ENCODE data around the gene HECTD2. TPM values are rescaled to one million over a fixed set of nuclear protein-coding genes. Genes with fewer than 3 reads are reported as not detected.
"Not testable (repeated sequence)": the region's sequence is repeated elsewhere in the genome, so short reads cannot be mapped to it uniquely, and the experiment has no call there.

The HECTD2 gene, protein sequence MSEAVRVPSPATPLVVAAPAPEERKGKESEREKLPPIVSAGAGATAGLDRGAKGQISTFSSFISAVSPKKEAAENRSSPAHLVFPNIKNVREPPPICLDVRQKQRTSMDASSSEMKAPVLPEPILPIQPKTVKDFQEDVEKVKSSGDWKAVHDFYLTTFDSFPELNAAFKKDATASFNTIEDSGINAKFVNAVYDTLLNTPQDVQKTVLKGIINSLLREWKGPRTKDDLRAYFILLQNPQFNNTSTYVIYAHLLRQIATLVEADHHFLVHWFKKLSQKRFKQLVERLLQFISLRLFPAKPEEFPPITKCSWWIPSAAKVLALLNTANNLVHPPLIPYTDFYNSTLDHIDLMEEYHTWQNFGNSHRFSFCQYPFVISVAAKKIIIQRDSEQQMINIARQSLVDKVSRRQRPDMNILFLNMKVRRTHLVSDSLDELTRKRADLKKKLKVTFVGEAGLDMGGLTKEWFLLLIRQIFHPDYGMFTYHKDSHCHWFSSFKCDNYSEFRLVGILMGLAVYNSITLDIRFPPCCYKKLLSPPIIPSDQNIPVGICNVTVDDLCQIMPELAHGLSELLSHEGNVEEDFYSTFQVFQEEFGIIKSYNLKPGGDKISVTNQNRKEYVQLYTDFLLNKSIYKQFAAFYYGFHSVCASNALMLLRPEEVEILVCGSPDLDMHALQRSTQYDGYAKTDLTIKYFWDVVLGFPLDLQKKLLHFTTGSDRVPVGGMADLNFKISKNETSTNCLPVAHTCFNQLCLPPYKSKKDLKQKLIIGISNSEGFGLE
- total RNA-seq (2014; rRNA removed; shearing (Covaris generic)): 1.7 and 3.7 TPM in 2 replicates

DNA sequence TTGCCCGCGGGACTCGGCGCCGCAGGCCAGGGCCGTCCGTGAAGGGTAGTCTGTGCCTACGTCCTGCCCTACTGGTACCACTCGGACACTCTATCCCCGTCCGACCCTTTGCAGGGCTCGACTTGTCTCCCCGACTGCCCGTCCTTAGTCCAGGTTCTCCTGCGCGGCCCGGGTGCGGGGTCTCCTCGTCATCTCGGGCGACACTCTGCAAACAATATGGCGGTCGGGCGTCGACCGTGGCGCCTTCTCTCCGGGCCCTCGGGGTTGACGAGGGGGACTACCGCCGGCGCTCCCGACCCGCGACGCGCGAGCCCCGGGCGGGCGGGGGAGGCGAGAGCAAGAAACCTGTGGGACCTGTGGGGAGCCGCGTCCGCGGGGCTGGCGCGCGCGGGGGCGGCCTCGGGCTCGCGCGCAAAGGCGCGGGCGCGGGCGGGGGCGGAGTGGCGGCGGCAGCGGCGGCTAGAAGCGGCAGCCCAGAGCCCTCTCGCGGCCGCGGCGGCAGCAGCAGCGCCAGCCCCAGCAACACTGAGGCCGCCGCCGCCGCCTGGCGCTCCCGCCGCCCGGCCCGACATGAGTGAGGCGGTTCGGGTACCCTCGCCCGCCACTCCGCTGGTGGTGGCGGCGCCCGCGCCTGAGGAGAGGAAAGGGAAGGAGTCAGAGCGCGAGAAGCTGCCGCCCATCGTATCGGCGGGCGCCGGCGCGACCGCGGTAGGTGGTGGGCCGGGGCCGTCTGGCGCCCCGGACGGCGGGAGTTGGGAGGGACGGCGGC lies at the start of gene HECTD2:
HECTD2 (plus strand) TSS at position 476 of the 769 bp plus-strand sequence; CDS start at position 571, 95 bp downstream.
- peak; percentile 79 for DNase-seq (ENCODE audit: low spot score)

DNA sequence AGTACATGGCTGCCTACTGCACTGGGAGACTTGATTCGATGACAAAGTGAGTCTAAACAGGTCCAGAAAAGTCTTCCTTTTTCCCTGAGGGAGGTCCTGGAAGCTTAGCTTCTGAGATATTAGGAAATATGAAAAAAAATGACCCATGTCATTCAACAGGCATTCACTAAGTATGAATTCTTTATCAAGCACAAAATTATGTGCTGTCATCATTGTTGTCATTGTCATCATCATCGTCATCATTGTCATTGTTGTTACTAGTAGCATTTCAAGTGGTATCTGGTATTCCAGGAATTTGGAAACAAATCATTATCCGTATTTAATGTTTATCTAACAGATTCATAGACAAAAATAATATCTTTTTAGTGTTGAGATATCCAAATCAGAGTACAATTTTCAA lies 49.7 kb upstream of the HECTD2 start:
- DNase-seq (ENCODE audit: low spot score): no peak

DNA sequence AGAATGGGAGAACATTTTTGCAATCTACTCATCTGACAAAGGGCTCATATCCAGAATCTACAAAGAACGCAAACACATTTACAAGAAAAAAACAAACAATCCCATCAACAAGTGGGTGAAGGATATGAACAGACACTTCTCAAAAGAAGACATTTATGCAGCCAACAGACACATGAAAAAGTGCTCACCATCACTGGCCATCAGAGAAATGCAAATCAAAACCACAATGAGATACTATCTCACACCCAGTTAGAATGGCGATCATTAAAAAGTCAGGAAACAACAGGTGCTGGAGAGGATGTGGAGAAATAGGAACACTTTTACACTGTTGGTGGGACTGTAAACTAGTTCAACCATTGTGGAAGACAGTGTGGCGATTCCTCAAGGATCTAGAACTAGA lies 44.6 kb upstream of the HECTD2 start:
- not testable (repeated sequence) for DNase-seq (ENCODE audit: low spot score)

DNA sequence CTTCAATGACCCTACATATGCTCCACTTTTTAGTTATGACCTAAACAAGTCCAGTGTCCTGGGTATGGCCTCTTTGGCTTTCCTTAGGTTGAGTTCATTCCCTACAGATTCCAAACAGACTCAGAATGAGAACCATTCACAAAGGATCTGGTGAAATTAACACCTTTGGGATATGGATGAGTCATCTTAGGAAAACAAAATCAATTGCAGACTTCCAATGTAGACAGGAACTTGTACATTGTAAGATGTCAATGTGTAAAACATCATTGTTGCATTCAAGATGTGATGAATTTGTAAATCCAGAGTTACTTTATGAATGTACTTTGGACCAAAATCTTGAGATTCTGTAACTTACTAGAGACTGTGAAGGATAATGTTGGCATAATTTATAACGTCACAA lies 43.4 kb upstream of the HECTD2 start:
- no peak for DNase-seq (ENCODE audit: low spot score)

DNA sequence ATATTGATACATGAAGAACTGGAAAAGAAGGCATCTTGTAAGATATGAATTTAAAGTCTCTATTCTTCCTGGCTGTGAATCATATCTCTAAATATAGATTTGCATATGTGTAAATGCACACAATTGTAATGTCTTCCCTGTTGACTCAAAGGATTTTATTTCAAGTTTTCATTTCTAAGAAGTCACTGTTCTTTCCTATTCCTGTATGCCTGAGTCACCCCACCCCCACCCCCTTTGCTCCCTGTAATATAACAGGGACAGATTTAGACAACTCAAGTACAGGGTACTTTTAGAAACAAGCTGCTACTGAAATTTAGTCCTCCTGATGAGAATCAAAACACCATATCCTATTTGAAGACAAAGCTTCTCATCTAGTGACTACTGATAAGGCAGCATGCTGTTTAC lies 43.0 kb upstream of the HECTD2 start:
- no peak for DNase-seq (ENCODE audit: low spot score)

DNA sequence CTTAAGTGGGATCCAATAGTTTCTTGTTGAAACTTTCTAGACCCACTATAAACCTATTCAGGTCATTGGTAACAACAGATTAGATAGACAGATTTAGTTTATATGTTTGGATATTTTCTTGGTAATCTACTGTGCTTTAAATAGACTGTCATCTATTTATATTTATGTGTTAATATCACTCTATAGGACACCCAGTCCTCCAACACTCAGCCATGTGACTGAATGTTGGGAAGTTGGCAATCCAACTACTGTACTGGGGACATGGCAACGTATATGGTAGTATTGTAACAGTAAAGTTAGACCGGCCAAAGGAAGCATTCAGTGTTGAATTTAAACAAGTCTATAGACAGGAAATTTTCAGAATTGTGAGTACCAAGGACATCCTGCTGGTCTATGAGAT lies 42.6 kb upstream of the HECTD2 start:
- DNase-seq (ENCODE audit: low spot score): no peak

DNA sequence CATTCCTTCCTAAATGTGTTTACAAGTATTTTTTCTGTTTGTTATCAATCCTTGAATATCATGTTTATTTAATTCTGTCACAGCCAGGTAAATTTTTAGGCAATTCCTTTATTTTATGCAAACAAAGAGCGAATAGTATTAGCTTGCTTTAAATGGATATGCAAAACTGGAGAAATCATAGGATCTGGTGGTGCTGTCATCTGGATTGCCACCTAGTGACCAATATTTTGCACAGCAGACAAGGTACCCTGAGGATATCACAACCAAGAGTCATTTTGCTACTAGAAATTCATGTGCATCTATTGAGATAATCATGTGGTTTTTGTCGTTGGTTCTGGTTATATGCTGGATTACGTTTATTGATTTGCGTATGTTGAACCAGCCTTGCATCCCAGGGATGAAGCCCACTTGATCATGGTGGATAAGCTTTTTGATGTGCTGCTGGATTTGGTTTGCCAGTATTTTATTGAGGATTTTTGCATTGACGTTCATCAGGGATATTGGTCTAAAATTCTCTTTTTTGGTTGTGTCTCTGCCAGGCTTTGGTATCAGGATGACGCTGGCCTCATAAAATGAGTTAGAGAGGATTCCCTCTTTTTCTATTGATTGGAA lies 40.1 kb upstream of the HECTD2 start:
- DNase-seq (ENCODE audit: low spot score): peak; percentile 17

DNA sequence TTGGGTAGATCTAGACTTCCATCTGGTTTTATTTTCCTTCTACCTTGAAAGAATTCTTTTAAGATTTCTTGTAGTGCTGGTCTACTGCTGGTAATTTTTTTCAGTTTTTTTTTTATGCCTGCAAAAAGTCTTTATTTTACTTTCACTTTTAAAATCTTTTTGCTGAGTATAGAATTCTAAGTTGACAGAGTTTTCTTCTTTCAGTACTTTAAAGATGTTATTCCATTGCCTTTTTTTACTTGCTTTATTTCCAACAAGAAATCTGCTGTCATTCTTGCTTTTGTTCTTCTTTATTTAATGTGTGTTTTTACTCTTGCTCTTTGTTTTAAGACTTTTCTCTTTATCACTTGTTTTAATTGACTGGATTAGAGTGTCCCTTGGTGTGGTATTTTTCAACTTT lies 36.1 kb upstream of the HECTD2 start:
- DNase-seq (ENCODE audit: low spot score): no peak

DNA sequence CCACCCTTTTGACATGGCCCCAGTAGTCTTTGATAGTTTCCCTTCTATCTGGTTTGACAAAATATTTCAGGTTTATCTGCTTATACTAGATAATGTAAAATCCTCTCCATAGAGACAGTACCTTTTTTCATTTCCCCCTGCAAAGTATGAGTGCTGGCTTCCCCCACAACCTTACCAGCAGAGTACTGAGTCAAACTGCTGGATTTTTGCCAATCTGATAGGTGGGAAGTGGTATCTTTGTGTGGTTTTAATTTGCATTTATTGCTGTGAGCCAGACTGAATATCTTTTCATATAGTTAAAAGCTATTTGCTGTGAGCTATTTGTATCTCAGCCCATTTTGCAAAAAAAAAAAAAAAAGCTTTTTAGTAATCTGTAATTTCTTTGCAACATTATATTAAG lies 32.1 kb upstream of the HECTD2 start:
- DNase-seq (ENCODE audit: low spot score): peak; percentile 64

DNA sequence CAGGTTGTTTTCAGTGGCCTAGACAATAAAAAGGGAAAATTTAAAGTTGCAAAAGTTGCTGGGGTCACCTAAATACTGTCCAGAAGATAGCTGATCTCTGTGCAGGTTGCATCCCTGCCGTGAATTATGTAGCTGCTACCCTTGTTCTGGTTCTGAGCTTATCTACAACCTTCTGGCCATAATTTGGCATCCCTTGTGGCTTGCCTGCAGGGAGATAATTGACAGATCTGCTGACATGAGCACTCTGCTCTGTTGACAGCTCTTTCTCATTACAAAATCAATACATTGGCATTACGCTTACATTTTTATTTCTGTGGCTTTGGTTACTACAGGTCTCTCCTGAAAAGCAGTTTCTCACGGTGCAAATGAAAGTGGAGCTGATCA lies 29.3 kb upstream of the HECTD2 start:
- DNase-seq (ENCODE audit: low spot score): no peak

DNA sequence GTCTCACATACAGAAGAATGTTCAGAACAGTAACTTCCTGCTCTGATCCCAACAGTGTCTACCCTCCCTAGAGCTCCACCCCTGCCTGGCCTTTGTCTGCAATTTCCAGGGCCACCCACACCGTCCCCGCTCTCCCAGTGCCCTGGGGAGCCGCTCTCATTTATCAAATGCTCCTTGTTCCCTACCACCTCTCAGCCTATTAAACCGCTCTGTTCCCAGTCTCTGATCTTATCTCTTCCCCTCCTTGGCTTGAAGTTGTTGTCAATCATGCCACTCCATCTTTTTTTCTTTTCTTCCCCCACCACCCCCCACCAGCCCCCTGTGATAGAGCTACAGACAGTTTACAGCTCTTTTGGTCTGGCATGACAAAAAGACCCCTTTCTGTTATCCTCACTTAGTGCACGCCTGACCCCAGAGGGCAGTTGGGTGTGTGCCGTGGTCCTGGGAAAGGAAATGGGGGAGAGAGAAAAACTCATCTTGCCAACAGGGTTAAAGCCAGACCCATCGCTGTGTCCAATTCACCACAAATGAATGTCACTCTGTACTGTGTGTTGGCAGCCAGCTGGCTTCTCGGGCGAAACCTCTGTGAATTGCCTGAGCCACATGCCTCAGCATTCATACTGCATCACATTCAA lies 28.8 kb upstream of the HECTD2 start:
- peak; percentile 79 for DNase-seq (ENCODE audit: low spot score)

DNA sequence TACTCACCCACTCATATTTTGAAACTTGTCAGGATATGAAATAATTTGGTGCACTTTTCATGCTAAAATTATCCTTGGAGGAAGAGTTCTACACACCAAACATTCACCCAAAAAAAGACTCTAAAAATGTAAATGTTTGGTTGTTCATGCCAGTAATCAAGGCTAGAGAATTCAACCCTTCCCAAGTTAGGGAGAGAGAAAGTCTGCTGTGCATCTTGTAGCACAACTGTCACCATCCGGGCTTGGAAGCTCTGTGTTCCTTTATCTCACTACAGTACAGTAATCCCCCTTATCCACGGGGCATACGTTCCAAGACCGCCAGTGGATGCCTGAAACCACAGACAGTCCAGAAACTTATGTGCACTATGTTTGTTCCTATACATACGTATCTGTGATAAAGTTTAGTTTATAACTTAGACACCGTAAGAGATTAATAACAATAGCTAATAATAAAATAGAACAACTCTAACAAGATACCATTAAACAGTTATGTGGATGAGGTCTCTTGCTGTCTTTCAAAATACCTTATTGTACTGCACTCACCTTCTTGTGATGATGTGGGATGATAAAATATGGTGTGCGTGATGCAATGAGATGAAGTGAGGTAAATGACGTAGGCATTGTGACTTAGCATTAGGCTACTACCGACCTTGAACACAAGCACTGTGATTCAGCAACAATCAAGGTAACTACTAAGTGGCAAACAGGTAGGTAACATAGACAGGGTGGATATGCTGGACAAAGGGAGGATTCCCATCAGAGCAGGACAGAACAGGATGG lies 24.6 kb upstream of the HECTD2 start:
- no peak for DNase-seq (ENCODE audit: low spot score)

DNA sequence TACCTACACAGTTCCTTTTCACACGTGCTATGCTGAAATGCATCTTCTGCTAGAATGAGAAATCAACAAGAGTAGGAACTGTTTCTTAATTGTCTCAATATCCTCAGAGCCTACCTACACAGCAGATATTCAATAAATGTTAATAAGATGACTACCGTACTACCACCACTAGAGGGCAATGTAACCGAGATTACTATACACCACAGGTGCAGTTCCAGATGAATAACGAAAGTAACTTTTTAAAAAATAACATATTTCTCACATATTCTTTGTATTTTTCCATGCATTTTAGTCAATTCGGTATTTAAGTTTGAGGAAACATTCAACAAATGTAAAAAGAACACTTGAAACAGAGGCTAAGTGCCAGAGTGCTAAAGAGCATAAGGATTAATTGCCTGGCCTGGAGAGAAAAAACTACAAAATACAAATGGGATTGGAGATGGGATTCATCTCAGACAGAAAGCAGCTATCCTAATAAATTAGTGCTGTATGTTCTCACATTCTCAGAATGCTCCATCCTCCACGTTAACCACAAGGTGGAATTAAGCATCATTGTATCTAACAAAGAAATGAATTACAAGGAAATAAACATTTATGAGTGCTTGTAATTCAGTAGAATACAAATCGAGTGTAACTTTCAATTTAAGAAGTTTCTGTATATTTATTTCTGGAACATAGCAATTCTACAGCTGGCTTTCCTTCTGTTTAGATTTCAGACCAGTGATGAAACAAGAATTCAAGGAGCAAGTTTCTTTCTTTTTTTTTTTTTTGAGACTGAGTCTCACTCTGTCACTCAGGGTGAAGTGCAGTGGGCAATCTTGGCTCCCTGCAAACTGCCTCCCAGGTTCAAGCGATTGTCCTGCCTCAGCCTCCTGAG lies 20.3 kb upstream of the HECTD2 start:
- peak; percentile 68 for DNase-seq (ENCODE audit: low spot score)

DNA sequence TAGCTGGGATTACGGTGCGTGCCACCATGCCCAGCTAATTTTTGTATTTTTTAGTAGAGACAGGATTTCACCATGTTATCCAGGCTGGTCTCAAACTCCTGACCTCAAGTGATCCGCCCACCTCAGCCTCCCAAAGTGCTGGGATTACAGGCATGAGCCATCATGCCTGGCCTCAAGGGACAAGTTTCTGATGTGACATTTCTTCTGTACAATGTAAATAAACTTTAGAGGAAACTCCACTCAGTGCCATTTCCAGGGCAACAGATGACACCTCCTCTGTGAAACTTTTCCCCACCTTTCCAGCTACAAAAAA lies 19.7 kb upstream of the HECTD2 start:
- DNase-seq (ENCODE audit: low spot score): not testable (repeated sequence)

DNA sequence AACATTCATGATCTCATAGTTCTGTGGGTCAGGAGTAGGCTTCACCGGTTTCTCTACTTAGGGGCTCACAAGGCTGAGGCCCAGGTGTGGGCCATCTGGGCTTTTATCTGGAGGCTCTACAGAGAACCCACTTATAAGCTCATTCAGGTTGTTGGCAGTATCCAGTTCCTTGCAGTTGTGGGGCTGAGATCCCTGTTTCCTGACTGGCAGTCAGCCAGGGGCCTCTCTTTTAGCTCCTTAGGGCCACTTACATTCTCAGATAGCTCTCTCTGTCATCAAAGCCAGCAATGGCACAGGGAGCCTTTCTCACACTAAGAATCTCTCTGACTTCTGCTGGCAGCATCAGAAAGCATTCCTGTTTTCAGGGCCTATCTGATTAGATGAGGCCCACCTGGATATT lies 18.2 kb upstream of the HECTD2 start:
- DNase-seq (ENCODE audit: low spot score): no peak

DNA sequence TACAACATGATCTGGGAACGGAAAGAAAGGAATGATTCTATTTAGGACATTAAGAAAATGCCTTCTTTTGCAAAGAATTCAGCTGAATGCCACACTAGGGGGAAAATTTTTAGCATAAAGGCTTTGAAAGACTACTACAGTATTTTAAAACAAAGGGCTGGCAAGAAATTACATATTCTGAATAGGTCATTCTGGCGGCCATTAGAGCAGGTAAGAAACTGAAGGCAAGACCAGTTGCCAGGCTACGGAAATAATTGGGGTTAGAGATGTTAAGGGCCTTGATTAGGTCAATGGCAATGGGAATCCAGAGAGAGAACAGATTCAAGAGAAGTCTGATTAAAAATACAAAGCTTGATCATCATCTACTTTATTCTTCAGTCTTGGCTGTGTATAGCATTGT lies 3.8 kb upstream of the HECTD2 start:
- no peak for DNase-seq (ENCODE audit: low spot score)

DNA sequence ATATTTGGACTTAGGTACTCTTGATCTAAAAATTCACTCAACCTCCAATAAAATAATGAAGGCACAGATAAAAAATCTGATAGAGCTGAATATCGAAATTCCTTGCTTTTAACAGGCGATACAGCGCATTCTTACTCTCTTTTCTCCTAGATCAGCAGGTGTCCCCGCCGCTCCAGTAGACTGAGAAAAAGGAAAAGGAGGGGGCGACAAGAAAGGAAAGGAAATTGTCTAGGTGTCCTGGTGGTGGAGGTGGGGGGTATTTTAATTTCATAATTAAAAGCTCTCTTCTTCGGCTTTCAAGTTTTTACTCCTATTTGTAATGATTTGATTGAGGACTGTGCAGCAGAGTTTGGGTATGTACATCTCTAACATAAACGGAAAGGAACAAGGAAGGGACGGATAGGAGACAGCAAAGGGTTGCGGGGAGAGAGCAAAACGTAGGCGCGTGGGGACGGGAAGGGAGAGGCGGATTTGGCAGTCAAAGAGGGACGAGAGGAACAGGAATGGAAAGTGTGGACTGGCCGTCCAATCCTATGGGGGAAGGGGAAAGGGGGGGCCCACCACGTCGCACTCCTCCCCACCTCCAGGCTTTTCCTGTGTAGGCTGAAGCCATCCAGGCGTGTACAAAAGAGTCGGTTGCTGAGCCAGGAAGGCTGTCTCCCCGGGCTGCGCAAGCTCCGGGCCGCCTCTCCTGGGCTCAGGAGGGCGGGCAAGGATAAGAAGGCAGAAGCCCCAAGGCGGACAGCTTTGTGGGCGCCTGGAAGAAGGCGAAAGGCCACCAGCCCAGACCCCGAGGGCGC lies 875 bp upstream of the HECTD2 start:
- peak; percentile 72 for DNase-seq (ENCODE audit: low spot score)

DNA sequence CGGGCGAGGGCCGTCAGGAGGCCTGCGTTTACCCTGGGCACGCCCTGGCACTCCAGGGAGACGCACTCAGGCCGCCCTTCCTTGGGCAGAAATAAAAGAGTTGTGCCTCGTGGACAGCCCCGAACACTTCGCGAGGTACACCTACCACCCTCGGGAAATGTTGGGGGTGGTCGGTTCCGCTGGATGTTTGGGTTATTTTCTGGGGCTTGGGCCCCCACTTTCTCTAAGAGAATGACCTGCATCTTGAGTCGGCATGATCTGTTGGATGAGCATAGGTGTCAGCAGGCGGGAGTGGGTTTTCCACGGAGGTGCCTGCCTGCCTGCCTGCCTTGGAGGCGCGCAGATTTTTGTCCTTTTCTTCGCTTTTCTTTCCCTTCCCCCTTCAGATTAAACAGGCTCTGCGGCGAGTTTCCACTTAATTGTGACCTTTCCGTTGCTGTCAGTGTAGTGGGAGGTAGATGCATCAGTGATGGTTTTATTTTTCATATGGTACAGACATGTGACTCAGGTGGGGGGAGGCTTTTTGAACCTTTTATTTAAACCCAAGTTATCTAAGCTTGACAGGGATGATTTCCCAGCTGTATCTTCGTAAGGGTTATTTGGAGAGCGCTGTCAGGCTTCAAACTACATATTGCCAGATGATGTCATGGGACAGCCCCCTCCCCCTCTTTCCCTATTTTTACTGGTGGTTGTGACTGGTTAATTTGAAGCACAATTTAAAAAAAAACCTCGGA lies 661 bp downstream of the HECTD2 start:
- DNase-seq (ENCODE audit: low spot score): peak; percentile 8

Data from HT-29 (cell line).